ENCODE data around the gene KDELR3. TPM values are rescaled to one million over a fixed set of nuclear protein-coding genes. Genes with fewer than 3 reads are reported as not detected.

Gene KDELR3
- total RNA-seq, 1 experiment from 2014 or later = 6.4 TPM

DNA sequence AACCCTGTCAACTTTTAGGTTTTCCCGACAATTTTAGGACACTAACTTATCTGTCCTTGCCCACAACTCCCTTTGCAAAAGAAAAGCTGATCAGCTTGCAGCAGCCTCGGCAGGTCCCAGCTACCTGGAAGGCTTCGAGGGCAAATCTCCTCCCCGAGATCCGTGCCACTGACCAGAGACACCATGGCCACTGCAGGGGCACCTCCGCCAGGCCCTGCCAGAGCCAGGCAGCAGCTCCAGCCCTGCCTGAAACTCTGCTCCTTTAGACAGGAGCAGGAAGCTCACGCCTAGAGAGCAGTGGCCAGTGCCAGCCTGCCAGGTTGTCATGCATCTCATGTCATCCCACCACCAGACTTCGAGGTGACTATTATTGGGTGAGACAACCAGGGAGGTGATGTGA lies 34.0 kb upstream of the KDELR3 start:
- CTCF ChIA-PET = no interaction called here
- no peak for DNase-seq (ENCODE audit: unreplicated experiment)
- no peak overlapping the region for H3K4me3 Mint-ChIP-seq (ENCODE audit: unreplicated experiment)
- POLR2A ChIA-PET = no interaction called here
- intact Hi-C loops (cut with micrococcal nuclease) = no loop called here
- peaks cover 11% of the 10 kb centered on the region for H3K27me3 Mint-ChIP-seq (ENCODE audit: insufficient read depth, unreplicated experiment)
- no peaks in the 10 kb centered on the region for H3K9me3 Mint-ChIP-seq (ENCODE audit: unreplicated experiment)
- no peaks in the 10 kb centered on the region for H3K4me1 Mint-ChIP-seq (ENCODE audit: insufficient read depth, unreplicated experiment)
- BruUV-seq (replicated peaks) = no TSS peak
- H3K36me3 Mint-ChIP-seq (ENCODE audit: insufficient read depth, unreplicated experiment) = no peaks in the 10 kb centered on the region
- no peak overlapping the region for H3K27ac Mint-ChIP-seq (ENCODE audit: low read depth, unreplicated experiment)
- TF ChIP-seq, protein P1, sequence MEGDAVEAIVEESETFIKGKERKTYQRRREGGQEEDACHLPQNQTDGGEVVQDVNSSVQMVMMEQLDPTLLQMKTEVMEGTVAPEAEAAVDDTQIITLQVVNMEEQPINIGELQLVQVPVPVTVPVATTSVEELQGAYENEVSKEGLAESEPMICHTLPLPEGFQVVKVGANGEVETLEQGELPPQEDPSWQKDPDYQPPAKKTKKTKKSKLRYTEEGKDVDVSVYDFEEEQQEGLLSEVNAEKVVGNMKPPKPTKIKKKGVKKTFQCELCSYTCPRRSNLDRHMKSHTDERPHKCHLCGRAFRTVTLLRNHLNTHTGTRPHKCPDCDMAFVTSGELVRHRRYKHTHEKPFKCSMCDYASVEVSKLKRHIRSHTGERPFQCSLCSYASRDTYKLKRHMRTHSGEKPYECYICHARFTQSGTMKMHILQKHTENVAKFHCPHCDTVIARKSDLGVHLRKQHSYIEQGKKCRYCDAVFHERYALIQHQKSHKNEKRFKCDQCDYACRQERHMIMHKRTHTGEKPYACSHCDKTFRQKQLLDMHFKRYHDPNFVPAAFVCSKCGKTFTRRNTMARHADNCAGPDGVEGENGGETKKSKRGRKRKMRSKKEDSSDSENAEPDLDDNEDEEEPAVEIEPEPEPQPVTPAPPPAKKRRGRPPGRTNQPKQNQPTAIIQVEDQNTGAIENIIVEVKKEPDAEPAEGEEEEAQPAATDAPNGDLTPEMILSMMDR (IDR thresholded peaks at IDR 0.05; ENCODE audit: unreplicated experiment) = no peak

DNA sequence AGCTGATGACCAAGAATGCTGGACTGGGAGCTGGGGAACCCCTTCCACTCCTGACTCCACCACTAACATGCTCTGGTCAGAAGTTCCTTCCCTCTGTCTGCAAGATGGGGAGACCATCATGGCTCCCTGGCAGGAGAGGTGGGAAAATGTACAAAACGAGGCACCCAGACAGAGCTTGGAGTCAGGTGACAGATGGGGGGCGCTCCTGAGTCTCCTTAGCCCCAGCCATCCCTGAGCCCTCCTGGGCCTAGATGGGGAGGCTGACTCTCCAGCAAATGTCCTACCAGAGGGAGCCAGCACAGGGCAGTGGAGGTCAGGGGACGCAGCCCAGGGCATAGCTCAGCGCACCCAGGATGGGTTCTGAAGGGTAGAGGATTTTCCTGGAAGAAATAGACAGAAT lies 32.9 kb upstream of the KDELR3 start:
- H3K4me1 Mint-ChIP-seq (ENCODE audit: insufficient read depth, unreplicated experiment) = no peaks in the 10 kb centered on the region
- CTCF ChIA-PET = no interaction called here
- no TSS peak for BruUV-seq (replicated peaks)
- POLR2A ChIA-PET = no interaction called here
- H3K9me3 Mint-ChIP-seq (ENCODE audit: unreplicated experiment) = no peaks in the 10 kb centered on the region
- H3K27ac Mint-ChIP-seq (ENCODE audit: low read depth, unreplicated experiment) = no peak overlapping the region
- H3K27me3 Mint-ChIP-seq (ENCODE audit: insufficient read depth, unreplicated experiment) = peaks cover 11% of the 10 kb centered on the region
- TF ChIP-seq, protein P1 (IDR thresholded peaks at IDR 0.05; ENCODE audit: unreplicated experiment) = no peak
- no peak overlapping the region for H3K4me3 Mint-ChIP-seq (ENCODE audit: unreplicated experiment)
- H3K36me3 Mint-ChIP-seq (ENCODE audit: insufficient read depth, unreplicated experiment) = no peaks in the 10 kb centered on the region
- no peak for DNase-seq (ENCODE audit: unreplicated experiment)
- intact Hi-C loops (cut with micrococcal nuclease) = no loop called here

DNA sequence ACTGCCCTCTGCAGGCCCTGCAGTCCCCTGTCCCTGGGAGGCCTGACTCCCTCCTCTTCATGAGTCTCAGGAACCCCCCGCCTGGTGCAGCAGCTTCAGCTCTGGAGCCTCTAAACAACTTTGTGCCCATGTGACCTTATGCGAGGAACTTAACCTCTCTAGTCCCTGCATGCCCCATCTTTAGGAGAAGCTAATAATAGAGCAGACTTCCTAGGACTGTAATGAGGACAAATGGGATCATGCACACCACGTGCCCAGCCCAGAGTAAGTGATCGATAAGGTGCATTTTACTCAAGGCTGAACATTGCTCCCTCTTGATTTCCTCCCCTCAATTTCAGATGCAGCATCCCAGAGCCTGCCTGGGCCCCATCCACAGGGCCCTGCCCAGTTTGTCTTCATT lies 31.9 kb upstream of the KDELR3 start:
- Mint-ChIP-seq H3K4me3 (ENCODE audit: unreplicated experiment) (no peak overlapping the region), H3K4me1 (ENCODE audit: insufficient read depth, unreplicated experiment) (no peaks in the 10 kb centered on the region), H3K9me3 (ENCODE audit: unreplicated experiment) (no peaks in the 10 kb centered on the region), H3K27me3 (ENCODE audit: insufficient read depth, unreplicated experiment) (peaks cover 21% of the 10 kb centered on the region), H3K27ac (ENCODE audit: low read depth, unreplicated experiment) (no peak overlapping the region), H3K36me3 (ENCODE audit: insufficient read depth, unreplicated experiment) (no peaks in the 10 kb centered on the region)
- BruUV-seq (replicated peaks) = no TSS peak
- POLR2A ChIA-PET = interaction anchor here (0.6 kb wide), 1 partner anchor 160 kb away, joined by 3 read pairs; no protein-coding TSS in a partner anchor
- CTCF ChIA-PET = no interaction called here
- intact Hi-C loops (cut with micrococcal nuclease) = no loop called here
- DNase-seq (ENCODE audit: unreplicated experiment) = no peak
- TF ChIP-seq, protein P1 (IDR thresholded peaks at IDR 0.05; ENCODE audit: unreplicated experiment) = no peak

DNA sequence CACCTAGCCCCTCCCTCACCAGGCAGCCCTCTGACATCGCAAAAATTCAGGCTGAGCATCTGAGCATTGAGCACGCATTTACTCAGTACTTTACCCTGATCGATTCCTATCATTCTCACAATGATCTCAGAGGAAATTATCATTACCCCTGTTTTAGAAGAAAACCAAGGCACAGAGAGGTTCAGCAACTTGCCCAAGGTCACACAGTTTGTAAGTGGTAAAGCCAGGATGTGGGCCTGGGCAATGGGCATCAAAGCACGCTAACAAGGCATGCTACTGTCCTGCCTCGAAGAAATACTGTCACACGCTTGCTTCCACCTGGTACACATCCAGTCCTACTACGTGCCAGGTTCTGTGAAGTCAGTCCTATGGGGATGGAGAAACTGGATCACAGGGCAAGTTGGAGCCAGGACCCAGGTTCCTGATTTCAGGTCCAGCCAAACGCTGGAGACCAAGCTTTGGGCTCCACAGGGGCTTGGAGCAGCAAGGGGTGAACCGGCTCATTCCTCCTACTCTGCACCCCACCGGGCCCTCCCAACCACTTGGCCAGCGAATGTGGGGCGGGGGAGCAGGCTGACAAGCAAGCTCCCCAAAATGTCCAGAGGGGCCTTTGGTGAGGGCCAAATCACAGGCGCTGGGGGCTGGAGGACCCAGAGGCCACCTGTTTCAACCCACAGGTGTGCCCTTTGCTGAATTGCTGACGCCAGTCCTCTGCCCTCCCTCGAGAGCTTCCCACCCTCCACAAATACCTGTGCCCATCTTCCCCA lies 31.1 kb upstream of the KDELR3 start:
- H3K27ac Mint-ChIP-seq (ENCODE audit: low read depth, unreplicated experiment) = no peak overlapping the region
- TF ChIP-seq, protein P1 (IDR thresholded peaks at IDR 0.05; ENCODE audit: unreplicated experiment) = no peak
- ChIA-PET POLR2A (interaction anchor here (0.6 kb wide), 1 partner anchor 159 kb away, joined by 3 read pairs; no protein-coding TSS in a partner anchor), CTCF (no interaction called here)
- no peaks in the 10 kb centered on the region for H3K36me3 Mint-ChIP-seq (ENCODE audit: insufficient read depth, unreplicated experiment)
- DNase-seq (ENCODE audit: unreplicated experiment) = no peak
- H3K4me1 Mint-ChIP-seq (ENCODE audit: insufficient read depth, unreplicated experiment) = no peaks in the 10 kb centered on the region
- no peak overlapping the region for H3K4me3 Mint-ChIP-seq (ENCODE audit: unreplicated experiment)
- H3K9me3 Mint-ChIP-seq (ENCODE audit: unreplicated experiment) = no peaks in the 10 kb centered on the region
- H3K27me3 Mint-ChIP-seq (ENCODE audit: insufficient read depth, unreplicated experiment) = peaks cover 29% of the 10 kb centered on the region
- intact Hi-C loops (cut with micrococcal nuclease) = no loop called here
- no TSS peak for BruUV-seq (replicated peaks)
